ENCODE results near the gene INPP4B.

DNA sequence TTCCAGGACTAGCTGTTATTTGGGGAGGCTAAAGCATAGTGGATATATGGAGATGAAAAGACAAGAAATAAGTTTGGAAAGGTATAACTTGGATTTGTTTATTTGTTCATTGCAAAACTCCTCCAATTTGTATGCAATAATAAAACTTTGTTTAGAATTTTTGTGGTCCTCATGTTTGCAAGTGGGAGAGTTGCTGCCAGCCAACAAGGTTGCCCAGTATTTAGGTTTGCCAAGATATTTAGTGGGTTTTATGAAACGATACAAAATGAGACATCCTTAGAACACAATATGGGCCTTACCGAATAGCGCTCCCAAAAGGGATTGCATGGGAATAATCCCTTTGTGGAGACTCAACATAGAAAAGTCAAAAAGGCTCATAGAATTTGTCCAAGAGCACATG lies 162.1 kb downstream of the INPP4B start:
- TF ChIP-seq, protein P1, sequence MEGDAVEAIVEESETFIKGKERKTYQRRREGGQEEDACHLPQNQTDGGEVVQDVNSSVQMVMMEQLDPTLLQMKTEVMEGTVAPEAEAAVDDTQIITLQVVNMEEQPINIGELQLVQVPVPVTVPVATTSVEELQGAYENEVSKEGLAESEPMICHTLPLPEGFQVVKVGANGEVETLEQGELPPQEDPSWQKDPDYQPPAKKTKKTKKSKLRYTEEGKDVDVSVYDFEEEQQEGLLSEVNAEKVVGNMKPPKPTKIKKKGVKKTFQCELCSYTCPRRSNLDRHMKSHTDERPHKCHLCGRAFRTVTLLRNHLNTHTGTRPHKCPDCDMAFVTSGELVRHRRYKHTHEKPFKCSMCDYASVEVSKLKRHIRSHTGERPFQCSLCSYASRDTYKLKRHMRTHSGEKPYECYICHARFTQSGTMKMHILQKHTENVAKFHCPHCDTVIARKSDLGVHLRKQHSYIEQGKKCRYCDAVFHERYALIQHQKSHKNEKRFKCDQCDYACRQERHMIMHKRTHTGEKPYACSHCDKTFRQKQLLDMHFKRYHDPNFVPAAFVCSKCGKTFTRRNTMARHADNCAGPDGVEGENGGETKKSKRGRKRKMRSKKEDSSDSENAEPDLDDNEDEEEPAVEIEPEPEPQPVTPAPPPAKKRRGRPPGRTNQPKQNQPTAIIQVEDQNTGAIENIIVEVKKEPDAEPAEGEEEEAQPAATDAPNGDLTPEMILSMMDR (IDR thresholded peaks at IDR 0.05) = no peak
- TF ChIP-seq POLR2A (IDR thresholded peaks at IDR 0.05) = no peak

Data from breast epithelium (tissue), 3 donors.